HCT116 (cell line): ENCODE data around the gene KPRP. TPM values are rescaled to one million over a fixed set of nuclear protein-coding genes. Genes with fewer than 3 reads are reported as not detected.

Source experiments
- ATAC-seq: fragments of 200-7000 bp; cut with Tn5 transposase; 2 replicates; pipeline ENCODE4 v1.9.1; 2020; ENCODE audit warnings: mild to moderate bottlenecking, moderate library complexity
- BruUV-seq: library from RNA; stranded (reverse); fragments of 400-500 nt; replicated peaks from 2 replicates; lab custom pipeline; 2021; lab: Mats Ljungman, UMichigan
- CTCF ChIA-PET: fragments of 300-600 bp; sonication (Branson Sonifier 250); formaldehyde crosslinking; loops from one replicate; lab custom pipeline; 2021; ENCODE audit warnings: antibody characterized with exemption; lab: Charles Lee
- POLR2A ChIA-PET: fragments of 300-600, 350-600 bp; sonication (Branson Sonifier 250); formaldehyde crosslinking; loops from one replicate; lab custom pipeline; 2021; ENCODE audit warnings: antibody characterized with exemption; lab: Charles Lee
- RAD21 ChIA-PET, 2 experiments: fragments of 300-600 bp; sonication (Branson Sonifier 250); formaldehyde crosslinking; loops; one replicate each; lab custom pipeline; 2023; ENCODE audit warnings: low total read pairs in 2 of 2; ENCODE audit not compliant: uncharacterized antibody in 2 of 2, unreplicated experiment in 2 of 2, low non-redundant PET in 1 of 2; lab: Charles Lee
- DNase-seq: peaks from one replicate; pipeline ENCODE4 v3.0.0-alpha.2; 2010; ENCODE audit warnings: low read depth, low spot score
- H2AFZ ChIP-seq: fragments of 200-600 bp; shearing (Covaris generic), sonication (generic); 2 replicates; pipeline ENCODE4 v1.6.1; 2017; ENCODE audit warnings: low read depth, mixed run types, mixed read lengths, antibody characterized with exemption, low read length; ENCODE audit not compliant: poor library complexity, severe bottlenecking
- H3K27ac ChIP-seq: 2 replicates; pipeline ENCODE4 v1.5.1; 2012; ENCODE audit warnings: low read depth, low read length
- H3K27me3 ChIP-seq: fragments of 200-600 bp; sonication (generic); 2 replicates; pipeline ENCODE4 v1.6.1; 2016; ENCODE audit warnings: mixed run types, low read length, mixed read lengths; ENCODE audit not compliant: insufficient read depth
- H3K36me3 ChIP-seq, 2 experiments: fragments of 200-500 bp in 1 of 2; fragments of 200-600 bp in 1 of 2; sonication (Bioruptor generic) in 1 of 2; sonication (generic) in 1 of 2; 2 replicates each; pipeline versions ENCODE4 v1.5.1 to v1.6.1; 2014 to 2016; ENCODE audit warnings: low read length in 2 of 2, inconsistent platforms in 1 of 2, mixed read lengths in 1 of 2, mixed run types in 1 of 2; ENCODE audit not compliant: insufficient read depth in 2 of 2, control insufficient read depth in 1 of 2
- H3K4me1 ChIP-seq, 2 experiments: fragments of 200-600 bp in 1 of 2; sonication (generic) in 1 of 2; 2 replicates each; pipeline versions ENCODE4 v1.5.1 to v1.6.1; 2012 to 2017; ENCODE audit warnings: low read length in 2 of 2, inconsistent platforms in 1 of 2, mild to moderate bottlenecking in 1 of 2, mixed read lengths in 1 of 2, mixed run types in 1 of 2, moderate library complexity in 1 of 2; ENCODE audit not compliant: insufficient read depth in 2 of 2, control insufficient read depth in 1 of 2
- H3K4me2 ChIP-seq: fragments of 200-600 bp; sonication (generic); 2 replicates; pipeline ENCODE4 v1.6.1; 2017; ENCODE audit warnings: mixed run types, low read length, mixed read lengths
- H3K4me3 ChIP-seq, 2 experiments: fragments of 200-600 bp in 1 of 2; sonication (generic) in 1 of 2; replicated peaks in 1 of 2; 2 replicates each; pipeline ENCODE4 v1.5.1; 2011 to 2016; ENCODE audit warnings: low read length in 2 of 2, control low read depth in 1 of 2, low read depth in 1 of 2, mild to moderate bottlenecking in 1 of 2, mixed read lengths in 1 of 2, mixed run types in 1 of 2
- H3K79me2 ChIP-seq: fragments of 200-600 bp; sonication (generic); 2 replicates; pipeline ENCODE4 v1.6.1; 2017; ENCODE audit warnings: mild to moderate bottlenecking, mixed run types, low read length, moderate library complexity, mixed read lengths; ENCODE audit not compliant: insufficient read depth
- H3K9ac ChIP-seq: fragments of 200-600 bp; sonication (generic); 2 replicates; pipeline ENCODE4 v1.6.1; 2016; ENCODE audit warnings: low read length, mixed read lengths
- H3K9me2 ChIP-seq: fragments of 200-600 bp; sonication (generic), shearing (Covaris generic); 2 replicates; pipeline ENCODE4 v1.6.1; 2017; ENCODE audit warnings: mixed run types, mild to moderate bottlenecking, moderate library complexity; ENCODE audit not compliant: insufficient read depth
- H3K9me3 ChIP-seq, 2 experiments: fragments of 200-500 bp in 1 of 2; fragments of 200-600 bp in 1 of 2; sonication (Bioruptor generic) in 1 of 2; sonication (generic) in 1 of 2; 2 replicates each; pipeline ENCODE4 v1.6.1; 2014 to 2017; ENCODE audit warnings: low read length in 2 of 2, mixed read lengths in 2 of 2, inconsistent platforms in 1 of 2, low read depth in 1 of 2, mild to moderate bottlenecking in 1 of 2, mixed run types in 1 of 2, moderate library complexity in 1 of 2; ENCODE audit not compliant: control insufficient read depth in 1 of 2, insufficient read depth in 1 of 2
- H4K20me1 ChIP-seq: fragments of 200-600 bp; sonication (generic), shearing (Covaris generic); 2 replicates; pipeline ENCODE4 v1.6.1; 2017; ENCODE audit warnings: mixed run types, mild to moderate bottlenecking, moderate library complexity; ENCODE audit not compliant: insufficient read depth
- ELF1 ChIP-seq: IDR thresholded peaks from 2 replicates; pipeline ENCODE4 v1.6.1; 2012; ENCODE audit warnings: low read depth, borderline replicate concordance
- EZH2phosphoT487 ChIP-seq: fragments of 200-600 bp; IDR thresholded peaks from 2 replicates; pipeline ENCODE4 v1.6.1; 2018; ENCODE audit warnings: antibody characterized with exemption, borderline replicate concordance
- JUND ChIP-seq: IDR thresholded peaks from 2 replicates; pipeline ENCODE4 v1.6.1; 2012
- POLR2A ChIP-seq: IDR thresholded peaks from 2 replicates; pipeline ENCODE4 v1.7.0; 2011; ENCODE audit warnings: borderline replicate concordance; ENCODE audit not compliant: insufficient read depth, insufficient read length; ENCODE audit errors: extremely low read depth
- POLR2AphosphoS5 ChIP-seq: IDR thresholded peaks from 2 replicates; pipeline ENCODE4 v1.6.1; 2011; ENCODE audit warnings: mild to moderate bottlenecking, low read depth, low read length, moderate library complexity
- YY1 ChIP-seq: IDR thresholded peaks from 2 replicates; pipeline ENCODE4 v1.6.1; 2011; ENCODE audit warnings: low read length, low read depth, moderate library complexity, mild to moderate bottlenecking; ENCODE audit not compliant: insufficient replicate concordance; ENCODE audit errors: extremely low read depth
- ZFX ChIP-seq: fragments of 450-650 bp; IDR thresholded peaks from 2 replicates; pipeline ENCODE4 v1.6.1; 2017
- intact Hi-C: fragments of 100-400 bp; cut with micrococcal nuclease; formaldehyde crosslinking; loops from 2 replicates; pipeline ENCODE4 v1.10.0; 2022
- total RNA-seq: library from RNA; stranded (reverse); gene quantifications from one replicate; pipeline ENCODE4 v1.2.1, GENCODE V29; 2021; ENCODE audit not compliant: unreplicated experiment
- TF ChIP-seq, protein P1 (sequence below): IDR thresholded peaks from 2 replicates; pipeline ENCODE4 v1.6.1; 2012
- TF ChIP-seq, protein P2 (sequence below): IDR thresholded peaks from 2 replicates; pipeline ENCODE4 v1.6.1; 2011; ENCODE audit warnings: mild to moderate bottlenecking, low read length, moderate library complexity; ENCODE audit not compliant: insufficient replicate concordance; ENCODE audit errors: extremely low read depth

KPRP gene
- total RNA-seq, 1 experiment from 2014 or later = not detected

DNA sequence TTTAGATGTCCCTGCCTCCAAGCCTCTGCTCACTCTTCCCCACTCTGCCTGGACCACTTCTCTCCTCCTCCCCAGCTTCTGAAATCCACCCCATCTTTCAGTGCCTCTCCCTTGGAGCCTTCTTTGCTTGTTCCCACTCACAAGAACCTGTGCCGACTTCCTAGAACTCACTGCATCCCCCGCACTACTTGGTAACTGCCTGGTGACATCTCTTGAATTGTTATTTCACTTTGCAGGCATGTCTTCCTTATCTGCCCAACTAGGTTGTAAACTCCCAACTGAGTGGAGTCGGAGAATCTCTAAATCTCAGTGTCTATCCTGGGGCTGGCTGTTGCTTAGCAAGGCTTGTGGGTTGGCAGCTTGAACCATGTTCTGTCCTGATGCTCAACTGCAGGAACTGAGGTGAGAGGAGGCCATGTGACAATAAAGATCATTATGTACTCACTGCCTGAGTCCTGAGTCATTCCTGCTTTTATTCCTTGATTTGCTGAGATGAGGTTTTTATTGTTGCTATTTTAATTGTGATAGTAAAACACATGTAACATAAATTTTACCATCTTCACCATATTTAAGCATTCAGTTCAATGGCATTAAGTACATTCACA is 3.9 kb downstream of the KPRP start:
- H3K27ac ChIP-seq = no peak overlapping the region
- ATAC-seq (no peak), DNase-seq (no peak)
- no peaks in the 10 kb centered on the region for H3K4me1 ChIP-seq
- BruUV-seq = no TSS peak
- intact Hi-C loops = no loop called here
- H2AFZ ChIP-seq = no peak overlapping the region
- H3K9me2 ChIP-seq = no peaks in the 10 kb centered on the region
- H3K4me3 ChIP-seq = no peak overlapping the region
- no peaks in the 10 kb centered on the region for H3K9me3 ChIP-seq
- no peaks in the 10 kb centered on the region for H4K20me1 ChIP-seq
- TF ChIP-seq POLR2A (no peak), ELF1 (no peak), ZFX (no peak), POLR2AphosphoS5 (no peak), YY1 (no peak), EZH2phosphoT487 (no peak), JUND (no peak)
- TF ChIP-seq, protein P1, sequence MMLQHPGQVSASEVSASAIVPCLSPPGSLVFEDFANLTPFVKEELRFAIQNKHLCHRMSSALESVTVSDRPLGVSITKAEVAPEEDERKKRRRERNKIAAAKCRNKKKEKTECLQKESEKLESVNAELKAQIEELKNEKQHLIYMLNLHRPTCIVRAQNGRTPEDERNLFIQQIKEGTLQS = no peak
- TF ChIP-seq, protein P2, sequence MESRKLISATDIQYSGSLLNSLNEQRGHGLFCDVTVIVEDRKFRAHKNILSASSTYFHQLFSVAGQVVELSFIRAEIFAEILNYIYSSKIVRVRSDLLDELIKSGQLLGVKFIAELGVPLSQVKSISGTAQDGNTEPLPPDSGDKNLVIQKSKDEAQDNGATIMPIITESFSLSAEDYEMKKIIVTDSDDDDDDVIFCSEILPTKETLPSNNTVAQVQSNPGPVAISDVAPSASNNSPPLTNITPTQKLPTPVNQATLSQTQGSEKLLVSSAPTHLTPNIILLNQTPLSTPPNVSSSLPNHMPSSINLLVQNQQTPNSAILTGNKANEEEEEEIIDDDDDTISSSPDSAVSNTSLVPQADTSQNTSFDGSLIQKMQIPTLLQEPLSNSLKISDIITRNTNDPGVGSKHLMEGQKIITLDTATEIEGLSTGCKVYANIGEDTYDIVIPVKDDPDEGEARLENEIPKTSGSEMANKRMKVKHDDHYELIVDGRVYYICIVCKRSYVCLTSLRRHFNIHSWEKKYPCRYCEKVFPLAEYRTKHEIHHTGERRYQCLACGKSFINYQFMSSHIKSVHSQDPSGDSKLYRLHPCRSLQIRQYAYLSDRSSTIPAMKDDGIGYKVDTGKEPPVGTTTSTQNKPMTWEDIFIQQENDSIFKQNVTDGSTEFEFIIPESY = no peak
- no peaks in the 10 kb centered on the region for H3K79me2 ChIP-seq
- H3K27me3 ChIP-seq = peaks cover 32% of the 10 kb centered on the region; the same call in 1 of the 2 replicates
- no peak overlapping the region for H3K4me2 ChIP-seq
- H3K36me3 ChIP-seq = no peaks in the 10 kb centered on the region
- ChIA-PET POLR2A (no interaction called here), RAD21 (no interaction called here), CTCF (no interaction called here)
- H3K9ac ChIP-seq = no peak overlapping the region
